Measurements from ENCODE around the gene MSX1. TPM values are rescaled to one million over a fixed set of nuclear protein-coding genes. Genes with fewer than 3 reads are reported as not detected.

Gene MSX1
- total and polyA plus RNA-seq, 2 of the 13 experiments (the other 11 are each of a cell fraction or from before 2014, with no cell fraction given): 12.1 to 14.9 TPM

DNA sequence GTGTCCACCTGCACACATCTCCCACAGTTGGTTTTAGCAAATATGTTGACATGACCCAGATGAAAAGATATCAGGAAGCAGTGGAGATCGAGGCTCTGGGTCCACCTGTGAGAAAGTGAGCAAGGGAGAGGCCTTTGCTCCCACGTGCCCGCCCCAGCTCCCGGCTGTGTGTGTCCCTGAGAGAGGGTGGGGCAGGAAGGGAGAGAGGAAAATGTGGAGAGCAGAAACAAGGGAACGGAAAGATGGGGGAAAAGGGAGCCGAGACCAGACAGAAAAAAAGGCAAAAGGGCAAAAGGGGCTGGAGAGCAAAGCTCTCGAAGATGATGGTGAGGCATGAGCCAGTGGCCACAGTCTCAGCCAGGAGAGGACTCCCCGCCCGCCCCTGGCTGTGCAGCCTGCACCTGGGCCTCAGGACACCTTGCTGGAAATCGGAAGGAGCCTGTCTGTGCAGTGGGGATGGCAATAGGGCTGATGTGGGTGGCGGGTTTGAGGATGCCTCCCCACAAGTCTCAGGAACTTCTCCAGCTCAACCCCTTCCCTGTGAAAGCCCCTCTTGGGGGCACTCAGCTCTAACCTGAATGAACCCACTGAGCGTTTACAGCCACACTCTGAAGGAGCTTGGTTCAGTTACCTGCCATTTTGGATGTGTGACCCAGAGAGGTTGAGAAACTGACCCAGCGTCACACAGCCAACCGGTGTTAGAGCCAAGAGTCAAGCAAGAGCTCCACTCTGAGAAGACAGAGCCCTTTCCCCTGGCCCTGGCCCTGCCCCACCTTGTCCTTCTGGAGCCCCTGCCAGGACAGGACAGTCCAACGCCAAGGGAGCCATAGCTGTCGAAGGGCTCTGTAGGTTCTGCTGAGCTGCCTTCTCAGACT, 20.3 kb upstream of the MSX1 start (continued):
- TF ChIP-seq, protein P1, sequence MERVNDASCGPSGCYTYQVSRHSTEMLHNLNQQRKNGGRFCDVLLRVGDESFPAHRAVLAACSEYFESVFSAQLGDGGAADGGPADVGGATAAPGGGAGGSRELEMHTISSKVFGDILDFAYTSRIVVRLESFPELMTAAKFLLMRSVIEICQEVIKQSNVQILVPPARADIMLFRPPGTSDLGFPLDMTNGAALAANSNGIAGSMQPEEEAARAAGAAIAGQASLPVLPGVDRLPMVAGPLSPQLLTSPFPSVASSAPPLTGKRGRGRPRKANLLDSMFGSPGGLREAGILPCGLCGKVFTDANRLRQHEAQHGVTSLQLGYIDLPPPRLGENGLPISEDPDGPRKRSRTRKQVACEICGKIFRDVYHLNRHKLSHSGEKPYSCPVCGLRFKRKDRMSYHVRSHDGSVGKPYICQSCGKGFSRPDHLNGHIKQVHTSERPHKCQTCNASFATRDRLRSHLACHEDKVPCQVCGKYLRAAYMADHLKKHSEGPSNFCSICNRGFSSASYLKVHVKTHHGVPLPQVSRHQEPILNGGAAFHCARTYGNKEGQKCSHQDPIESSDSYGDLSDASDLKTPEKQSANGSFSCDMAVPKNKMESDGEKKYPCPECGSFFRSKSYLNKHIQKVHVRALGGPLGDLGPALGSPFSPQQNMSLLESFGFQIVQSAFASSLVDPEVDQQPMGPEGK (CRISPR knock-in tag; IDR thresholded peaks at IDR 0.05): peak; percentile 50; the same call in 1 of the 2 replicates
- TF ChIP-seq ZNF383 (CRISPR knock-in tag; IDR thresholded peaks at IDR 0.05; ENCODE audit: borderline replicate concordance): no peak
- TF ChIP-seq WIZ (CRISPR knock-in tag; IDR thresholded peaks at IDR 0.05): no peak
- TF ChIP-seq GFI1 (CRISPR knock-in tag; IDR thresholded peaks at IDR 0.05; ENCODE audit: borderline replicate concordance): no peak
- peak; percentile 97 for TF ChIP-seq PRDM15 (CRISPR knock-in tag; IDR thresholded peaks at IDR 0.05)
- TF ChIP-seq SRY (CRISPR knock-in tag; IDR thresholded peaks at IDR 0.05): no peak
- TF ChIP-seq ZBTB44 (CRISPR knock-in tag; IDR thresholded peaks at IDR 0.05): no peak
- no peak for TF ChIP-seq MBD4 (IDR thresholded peaks at IDR 0.05; ENCODE audit: borderline replicate concordance, low read length)
- TF ChIP-seq ISX (CRISPR knock-in tag; conservative IDR thresholded peaks at IDR 0.05): no peak
- TF ChIP-seq MED13 (CRISPR knock-in tag; IDR thresholded peaks at IDR 0.05): no peak
- TF ChIP-seq FOXO1 (CRISPR knock-in tag; IDR thresholded peaks at IDR 0.05): no peak
- TF ChIP-seq RARA (CRISPR knock-in tag; IDR thresholded peaks at IDR 0.05): peak; percentile 26; the same call in 1 of the 2 replicates
- TF ChIP-seq KLF15 (CRISPR knock-in tag; IDR thresholded peaks at IDR 0.05; ENCODE audit: borderline replicate concordance): no peak
- peak; percentile 49; the same call in 1 of the 2 replicates for TF ChIP-seq ZMYM4 (CRISPR knock-in tag; IDR thresholded peaks at IDR 0.05)
- TF ChIP-seq, protein P2, sequence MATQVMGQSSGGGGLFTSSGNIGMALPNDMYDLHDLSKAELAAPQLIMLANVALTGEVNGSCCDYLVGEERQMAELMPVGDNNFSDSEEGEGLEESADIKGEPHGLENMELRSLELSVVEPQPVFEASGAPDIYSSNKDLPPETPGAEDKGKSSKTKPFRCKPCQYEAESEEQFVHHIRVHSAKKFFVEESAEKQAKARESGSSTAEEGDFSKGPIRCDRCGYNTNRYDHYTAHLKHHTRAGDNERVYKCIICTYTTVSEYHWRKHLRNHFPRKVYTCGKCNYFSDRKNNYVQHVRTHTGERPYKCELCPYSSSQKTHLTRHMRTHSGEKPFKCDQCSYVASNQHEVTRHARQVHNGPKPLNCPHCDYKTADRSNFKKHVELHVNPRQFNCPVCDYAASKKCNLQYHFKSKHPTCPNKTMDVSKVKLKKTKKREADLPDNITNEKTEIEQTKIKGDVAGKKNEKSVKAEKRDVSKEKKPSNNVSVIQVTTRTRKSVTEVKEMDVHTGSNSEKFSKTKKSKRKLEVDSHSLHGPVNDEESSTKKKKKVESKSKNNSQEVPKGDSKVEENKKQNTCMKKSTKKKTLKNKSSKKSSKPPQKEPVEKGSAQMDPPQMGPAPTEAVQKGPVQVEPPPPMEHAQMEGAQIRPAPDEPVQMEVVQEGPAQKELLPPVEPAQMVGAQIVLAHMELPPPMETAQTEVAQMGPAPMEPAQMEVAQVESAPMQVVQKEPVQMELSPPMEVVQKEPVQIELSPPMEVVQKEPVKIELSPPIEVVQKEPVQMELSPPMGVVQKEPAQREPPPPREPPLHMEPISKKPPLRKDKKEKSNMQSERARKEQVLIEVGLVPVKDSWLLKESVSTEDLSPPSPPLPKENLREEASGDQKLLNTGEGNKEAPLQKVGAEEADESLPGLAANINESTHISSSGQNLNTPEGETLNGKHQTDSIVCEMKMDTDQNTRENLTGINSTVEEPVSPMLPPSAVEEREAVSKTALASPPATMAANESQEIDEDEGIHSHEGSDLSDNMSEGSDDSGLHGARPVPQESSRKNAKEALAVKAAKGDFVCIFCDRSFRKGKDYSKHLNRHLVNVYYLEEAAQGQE (IDR thresholded peaks at IDR 0.05; ENCODE audit: borderline replicate concordance in 1 of 2, low read depth in 1 of 2, low read length in 2 of 2): no peak
- 0 out of 2 replicates have a peak, but pooled peaks have one; percentile 39 for TF ChIP-seq NFKB2 (CRISPR knock-in tag; IDR thresholded peaks at IDR 0.05; ENCODE audit: borderline replicate concordance)
